ENCODE data around the gene SPSB2. TPM values are rescaled to one million over a fixed set of nuclear protein-coding genes. Genes with fewer than 3 reads are reported as not detected.
"Not testable (repeated sequence)": the region's sequence is repeated elsewhere in the genome, so short reads cannot be mapped to it uniquely, and the experiment has no call there.

SPSB2 gene
- polyA plus RNA-seq, 1 donor from 2014 or later, result 12.8 TPM

GRCh38 chr12:6890789-6891645, 17.9 kb upstream of the SPSB2 start:
- H2AFZ ChIP-seq (ENCODE audit: low read depth, low read length), result no peak overlapping the region
- peak overlapping the region; percentile 67 for H3K4me3 ChIP-seq (ENCODE audit: low read length)
- H3K27me3 ChIP-seq (ENCODE audit: insufficient read depth, low read depth, low read length), result no peaks in the 10 kb centered on the region
- H3K79me2 ChIP-seq (replicated peaks; ENCODE audit: insufficient read depth, low read length), result no peaks in the 10 kb centered on the region
- H3F3A ChIP-seq (ENCODE audit: insufficient read depth, low read length, poor library complexity, severe bottlenecking), result no peaks in the 10 kb centered on the region
- H3K9me2 ChIP-seq (ENCODE audit: insufficient read depth, low read length), result no peaks in the 10 kb centered on the region
- H3K27ac ChIP-seq (ENCODE audit: low read length), result peak overlapping the region; percentile 56
- H3K9ac ChIP-seq (ENCODE audit: low read length), result peak overlapping the region; percentile 64
- H4K20me1 ChIP-seq (ENCODE audit: insufficient read depth), result no peaks in the 10 kb centered on the region
- TF ChIP-seq REST (IDR thresholded peaks at IDR 0.05; ENCODE audit: borderline replicate concordance), result no peak
- peak; percentile 77 for TF ChIP-seq SMC3 (conservative IDR thresholded peaks at IDR 0.05; ENCODE audit: poor library complexity)
- TF ChIP-seq RAD21 (conservative IDR thresholded peaks at IDR 0.05), result peak; percentile 68
- peak; percentile 60 for TF ChIP-seq EP300 (conservative IDR thresholded peaks at IDR 0.05; ENCODE audit: poor library complexity, severe bottlenecking)
- peak; percentile 74 for TF ChIP-seq POLR2AphosphoS5 (IDR thresholded peaks at IDR 0.05)
- no peak for TF ChIP-seq TAF1 (IDR thresholded peaks at IDR 0.05; ENCODE audit: low read depth)
- peak; percentile 58 for TF ChIP-seq MXI1 (conservative IDR thresholded peaks at IDR 0.05; ENCODE audit: poor library complexity, severe bottlenecking)
- TF ChIP-seq EZH2 (IDR thresholded peaks at IDR 0.05; ENCODE audit: borderline replicate concordance, insufficient read depth, low read length, poor library complexity, severe bottlenecking), result no peak
- TF ChIP-seq, protein P1, sequence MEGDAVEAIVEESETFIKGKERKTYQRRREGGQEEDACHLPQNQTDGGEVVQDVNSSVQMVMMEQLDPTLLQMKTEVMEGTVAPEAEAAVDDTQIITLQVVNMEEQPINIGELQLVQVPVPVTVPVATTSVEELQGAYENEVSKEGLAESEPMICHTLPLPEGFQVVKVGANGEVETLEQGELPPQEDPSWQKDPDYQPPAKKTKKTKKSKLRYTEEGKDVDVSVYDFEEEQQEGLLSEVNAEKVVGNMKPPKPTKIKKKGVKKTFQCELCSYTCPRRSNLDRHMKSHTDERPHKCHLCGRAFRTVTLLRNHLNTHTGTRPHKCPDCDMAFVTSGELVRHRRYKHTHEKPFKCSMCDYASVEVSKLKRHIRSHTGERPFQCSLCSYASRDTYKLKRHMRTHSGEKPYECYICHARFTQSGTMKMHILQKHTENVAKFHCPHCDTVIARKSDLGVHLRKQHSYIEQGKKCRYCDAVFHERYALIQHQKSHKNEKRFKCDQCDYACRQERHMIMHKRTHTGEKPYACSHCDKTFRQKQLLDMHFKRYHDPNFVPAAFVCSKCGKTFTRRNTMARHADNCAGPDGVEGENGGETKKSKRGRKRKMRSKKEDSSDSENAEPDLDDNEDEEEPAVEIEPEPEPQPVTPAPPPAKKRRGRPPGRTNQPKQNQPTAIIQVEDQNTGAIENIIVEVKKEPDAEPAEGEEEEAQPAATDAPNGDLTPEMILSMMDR (IDR thresholded peaks at IDR 0.05; ENCODE audit: poor library complexity, severe bottlenecking), result peak; percentile 97
- peak overlapping the region; percentile 52 for H3K4me2 ChIP-seq (ENCODE audit: low read length)
- H3K36me3 ChIP-seq (ENCODE audit: insufficient read depth, low read length), result no peaks in the 10 kb centered on the region
- H3K9me3 ChIP-seq (ENCODE audit: low read length), result no peaks in the 10 kb centered on the region

DNA sequence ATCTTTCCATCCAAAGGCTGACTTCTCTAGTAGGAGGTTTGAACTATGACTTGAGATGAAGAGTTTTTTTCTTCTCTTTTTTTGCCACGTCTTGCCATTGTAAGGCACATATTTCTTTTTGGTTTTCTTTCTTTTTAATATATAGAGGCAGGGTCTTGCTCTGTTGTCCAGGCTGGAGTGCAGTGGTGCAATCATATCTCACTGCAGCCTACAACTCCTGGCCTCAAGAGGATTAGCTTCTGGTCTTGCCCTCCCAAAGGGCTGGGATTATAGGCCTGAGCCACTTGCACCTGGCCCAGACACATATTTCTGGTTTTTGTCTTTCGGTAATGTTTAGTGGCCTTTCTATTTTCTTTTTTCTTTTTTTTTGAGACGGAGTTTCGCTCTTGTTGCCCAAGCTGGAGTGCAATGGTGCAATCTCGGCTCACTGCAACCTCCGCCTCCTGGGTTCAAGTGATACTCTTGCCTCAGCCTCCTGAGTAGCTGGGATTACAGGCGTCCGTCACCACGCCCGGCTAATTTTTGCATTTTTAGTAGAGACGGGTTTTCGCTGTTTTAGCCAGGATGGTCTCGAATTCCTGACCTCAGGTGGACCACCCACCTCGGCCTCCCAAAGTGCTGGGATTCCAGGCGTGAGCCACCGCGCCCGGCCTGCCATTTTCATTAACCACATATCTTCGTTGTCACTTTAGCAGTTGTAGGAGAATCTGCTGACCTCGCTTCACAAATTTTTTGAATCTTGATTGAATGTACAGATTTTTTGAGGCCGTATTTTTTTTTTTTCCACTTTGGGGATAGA, 16.9 kb upstream of the SPSB2 start:
- H2AFZ ChIP-seq (ENCODE audit: low read depth, low read length); H3K9me3 ChIP-seq (ENCODE audit: low read length); H3K79me2 ChIP-seq (replicated peaks; ENCODE audit: insufficient read depth, low read length); H3K9me2 ChIP-seq (ENCODE audit: insufficient read depth, low read length); H3F3A ChIP-seq (ENCODE audit: insufficient read depth, low read length, poor library complexity, severe bottlenecking); H3K4me2 ChIP-seq (ENCODE audit: low read length); H3K9ac ChIP-seq (ENCODE audit: low read length); H4K20me1 ChIP-seq (ENCODE audit: insufficient read depth); H3K27me3 ChIP-seq (ENCODE audit: insufficient read depth, low read depth, low read length); H3K27ac ChIP-seq (ENCODE audit: low read length); H3K36me3 ChIP-seq (ENCODE audit: insufficient read depth, low read length): not testable (repeated sequence)
- peak overlapping the region; percentile 67 for H3K4me3 ChIP-seq (ENCODE audit: low read length)

DNA sequence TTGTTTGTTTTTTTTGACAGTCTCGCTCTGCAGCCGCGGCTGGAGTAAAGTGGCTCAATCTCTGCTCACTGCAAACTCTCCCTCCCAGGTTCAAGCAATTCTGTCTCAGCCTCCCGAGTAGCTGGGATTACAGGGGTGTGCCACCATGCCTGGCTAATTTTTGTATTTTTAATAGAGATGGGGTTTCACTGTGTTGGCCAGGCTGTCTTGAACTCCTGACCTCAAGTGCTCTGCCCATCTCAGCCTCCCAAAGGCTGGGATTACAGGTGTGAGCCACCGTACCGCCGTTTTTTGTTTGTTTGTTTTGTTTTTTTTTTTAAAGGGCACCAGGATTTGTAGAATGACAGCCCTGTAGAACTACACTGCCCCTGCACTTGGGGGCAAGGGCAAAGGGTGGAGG, 15.7 kb upstream of the SPSB2 start:
- not testable (repeated sequence) for H3K27ac ChIP-seq (ENCODE audit: low read length); H3F3A ChIP-seq (ENCODE audit: insufficient read depth, low read length, poor library complexity, severe bottlenecking); H3K9me3 ChIP-seq (ENCODE audit: low read length); H3K4me2 ChIP-seq (ENCODE audit: low read length); H3K9ac ChIP-seq (ENCODE audit: low read length); H3K36me3 ChIP-seq (ENCODE audit: insufficient read depth, low read length); H3K9me2 ChIP-seq (ENCODE audit: insufficient read depth, low read length); H3K27me3 ChIP-seq (ENCODE audit: insufficient read depth, low read depth, low read length); H4K20me1 ChIP-seq (ENCODE audit: insufficient read depth); H3K4me3 ChIP-seq (ENCODE audit: low read length); H3K79me2 ChIP-seq (replicated peaks; ENCODE audit: insufficient read depth, low read length); H2AFZ ChIP-seq (ENCODE audit: low read depth, low read length)
